ENCODE data around the gene C17orf78.

DNA sequence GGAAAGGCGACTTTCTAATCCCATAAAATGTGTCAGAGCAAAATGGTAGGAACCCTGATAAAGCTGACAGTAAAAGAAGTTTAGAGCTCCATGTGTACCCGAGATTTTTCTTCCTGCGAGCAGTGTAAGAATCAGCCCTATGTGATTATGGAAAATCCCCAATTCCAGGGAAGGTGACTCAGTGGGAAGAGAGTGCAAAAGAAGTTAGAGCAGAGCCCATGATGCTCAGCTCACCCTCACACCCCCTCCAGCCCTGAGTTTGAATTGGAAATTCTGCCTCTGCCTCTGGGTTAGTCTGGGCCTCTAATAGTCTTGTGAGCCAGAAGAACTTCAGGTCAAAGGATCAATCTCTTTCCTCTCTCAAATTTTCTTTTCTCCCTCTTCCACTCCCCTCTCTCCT is 12.5 kb downstream of the C17orf78 start:
- TF ChIP-seq, protein P1, sequence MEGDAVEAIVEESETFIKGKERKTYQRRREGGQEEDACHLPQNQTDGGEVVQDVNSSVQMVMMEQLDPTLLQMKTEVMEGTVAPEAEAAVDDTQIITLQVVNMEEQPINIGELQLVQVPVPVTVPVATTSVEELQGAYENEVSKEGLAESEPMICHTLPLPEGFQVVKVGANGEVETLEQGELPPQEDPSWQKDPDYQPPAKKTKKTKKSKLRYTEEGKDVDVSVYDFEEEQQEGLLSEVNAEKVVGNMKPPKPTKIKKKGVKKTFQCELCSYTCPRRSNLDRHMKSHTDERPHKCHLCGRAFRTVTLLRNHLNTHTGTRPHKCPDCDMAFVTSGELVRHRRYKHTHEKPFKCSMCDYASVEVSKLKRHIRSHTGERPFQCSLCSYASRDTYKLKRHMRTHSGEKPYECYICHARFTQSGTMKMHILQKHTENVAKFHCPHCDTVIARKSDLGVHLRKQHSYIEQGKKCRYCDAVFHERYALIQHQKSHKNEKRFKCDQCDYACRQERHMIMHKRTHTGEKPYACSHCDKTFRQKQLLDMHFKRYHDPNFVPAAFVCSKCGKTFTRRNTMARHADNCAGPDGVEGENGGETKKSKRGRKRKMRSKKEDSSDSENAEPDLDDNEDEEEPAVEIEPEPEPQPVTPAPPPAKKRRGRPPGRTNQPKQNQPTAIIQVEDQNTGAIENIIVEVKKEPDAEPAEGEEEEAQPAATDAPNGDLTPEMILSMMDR (IDR thresholded peaks at IDR 0.05; ENCODE audit: insufficient read depth, low read depth, low read length): no peak
- TF ChIP-seq EZH2 (IDR thresholded peaks at IDR 0.05; ENCODE audit: insufficient read depth, low read length): no peak
